ENCODE measurements around the gene BACE2. TPM values are rescaled to one million over a fixed set of nuclear protein-coding genes. Genes with fewer than 3 reads are reported as not detected.
A peak's percentile ranks its signal among the peaks of the same experiment; 100 is the strongest.
"Not testable (repeated sequence)": the region's sequence is repeated elsewhere in the genome, so short reads cannot be mapped to it uniquely, and the experiment has no call there.

The BACE2 gene
- total RNA-seq, 1 donor from 2014 or later = 11.4 TPM

- intact Hi-C loops (cut with DNase I) = no loop called here
- DNase-seq = no peak
- peak; percentile 22 for ATAC-seq (ENCODE audit: poor library complexity)
These were observed 60.0 kb downstream of the BACE2 start for GRCh38 chr21:41228006-41228370.

- intact Hi-C loops (cut with DNase I) = no loop called here
- ATAC-seq (ENCODE audit: poor library complexity) (no peak), DNase-seq (no peak)
These were observed 60.5 kb downstream of the BACE2 start for GRCh38 chr21:41228492-41228891.

- DNase-seq (no peak), ATAC-seq (ENCODE audit: poor library complexity) (no peak)
- intact Hi-C loops (cut with DNase I) = no loop called here
These were observed 61.0 kb downstream of the BACE2 start for GRCh38 chr21:41228958-41229357.

- ATAC-seq (ENCODE audit: poor library complexity) (no peak), DNase-seq (no peak)
- intact Hi-C loops (cut with DNase I) = no loop called here
These were observed 61.7 kb downstream of the BACE2 start for GRCh38 chr21:41229509-41230248.

- intact Hi-C loops (cut with DNase I) = no loop called here
- no peak for DNase-seq
- ATAC-seq (ENCODE audit: poor library complexity) = no peak
These were observed 62.5 kb downstream of the BACE2 start for GRCh38 chr21:41230497-41230896.

GRCh38 chr21:41231060-41231459, 63.1 kb downstream of the BACE2 start:
- no peak for ATAC-seq (ENCODE audit: poor library complexity)
- DNase-seq = no peak

GRCh38 chr21:41232013-41232412, 64.1 kb downstream of the BACE2 start:
- intact Hi-C loops (cut with DNase I) = no loop called here
- ATAC-seq (ENCODE audit: poor library complexity) (no peak), DNase-seq (no peak)

More at GRCh38 chr21:41231060-41231459, 63.1 kb downstream of the BACE2 start:
- intact Hi-C loops (cut with DNase I) = no loop called here

- intact Hi-C loops (cut with DNase I) = no loop called here
- ATAC-seq (ENCODE audit: poor library complexity) (no peak), DNase-seq (no peak)
These were observed 66.0 kb downstream of the BACE2 start for GRCh38 chr21:41233916-41234315.

- DNase-seq = no peak
- ATAC-seq (ENCODE audit: poor library complexity) = no peak
- intact Hi-C loops (cut with DNase I) = no loop called here
These were observed 66.6 kb downstream of the BACE2 start for GRCh38 chr21:41234569-41234968.

- ATAC-seq (ENCODE audit: poor library complexity) = no peak
- DNase-seq = no peak
- intact Hi-C loops (cut with DNase I) = no loop called here
These were observed 67.2 kb downstream of the BACE2 start for GRCh38 chr21:41235201-41235600.

- ATAC-seq (ENCODE audit: poor library complexity) (no peak), DNase-seq (no peak)
- intact Hi-C loops (cut with DNase I) = no loop called here
These were observed 68.5 kb downstream of the BACE2 start for GRCh38 chr21:41236352-41236973.

- intact Hi-C loops (cut with DNase I); DNase-seq; ATAC-seq (ENCODE audit: poor library complexity): not testable (repeated sequence)
These were observed 70.3 kb downstream of the BACE2 start for GRCh38 chr21:41238081-41238796.

GRCh38 chr21:41240040-41240439, 72.1 kb downstream of the BACE2 start:
- ATAC-seq (ENCODE audit: poor library complexity) = no peak
- intact Hi-C loops (cut with DNase I) = no loop called here

GRCh38 chr21:41241341-41241740, 73.4 kb downstream of the BACE2 start:
- intact Hi-C loops (cut with DNase I) = no loop called here
- no peak for ATAC-seq (ENCODE audit: poor library complexity)

More at GRCh38 chr21:41240040-41240439, 72.1 kb downstream of the BACE2 start:
- no peak for DNase-seq

GRCh38 chr21:41242238-41242829, 74.4 kb downstream of the BACE2 start:
- ATAC-seq (ENCODE audit: poor library complexity) (no peak), DNase-seq (no peak)
- intact Hi-C loops (cut with DNase I) = no loop called here

More at GRCh38 chr21:41241341-41241740, 73.4 kb downstream of the BACE2 start:
- no peak for DNase-seq

GRCh38 chr21:41243107-41243506, 75.1 kb downstream of the BACE2 start:
- no peak for DNase-seq
- intact Hi-C loops (cut with DNase I) = no loop called here
- no peak for ATAC-seq (ENCODE audit: poor library complexity)

- DNase-seq; intact Hi-C loops (cut with DNase I): not testable (repeated sequence)
These were observed 76.4 kb downstream of the BACE2 start for GRCh38 chr21:41244266-41244880.

GRCh38 chr21:41245509-41246135, 77.7 kb downstream of the BACE2 start:
- DNase-seq (no peak), ATAC-seq (ENCODE audit: poor library complexity) (no peak)
- intact Hi-C loops (cut with DNase I) = no loop called here

More at GRCh38 chr21:41244266-41244880, 76.4 kb downstream of the BACE2 start:
- not testable (repeated sequence) for ATAC-seq (ENCODE audit: poor library complexity)
